Coronary artery (tissue), 2 donors: ENCODE results near the gene TEX36.
"Not testable (repeated sequence)": the region's sequence is repeated elsewhere in the genome, so short reads cannot be mapped to it uniquely, and the experiment has no call there.

ENCODE experiments used
- DNase-seq: peaks from one replicate; pipeline ENCODE4 v3.0.0-alpha.2; 2017; ENCODE audit warnings: low spot score
- H3K27ac ChIP-seq, 2 donors: fragments of 200-600 bp; sonication (generic); one replicate each; pipeline ENCODE4 v1.5.1; 2016 to 2019
- H3K4me3 ChIP-seq: fragments of 200-600 bp; sonication (generic); 2 replicates; pipeline ENCODE4 v1.5.1; 2016; ENCODE audit warnings: mild to moderate bottlenecking, moderate library complexity
- CTCF ChIP-seq: fragments of 200-600 bp; sonication (generic); IDR thresholded peaks from one replicate; pipeline ENCODE4 v1.5.1; 2019; ENCODE audit warnings: antibody characterized with exemption

TEX36 gene

GRCh38 chr10:125719173-125720001 is 36.4 kb upstream of the TEX36 start, which contains the start of gene EDRF1:
TSS of gene EDRF1 (plus strand) at chr10:125719709. CDS start at chr10:125719808, 99 bp downstream.
- Histone ChIP-seq H3K27ac (peak within 1 kb of the TSS; percentile 77 to 95), H3K4me3 (peak within 1 kb of the TSS; percentile 100)
- DNase-seq, result peak; percentile 100
- TF ChIP-seq CTCF, result no peak

- not testable (repeated sequence) for DNase-seq, H3K4me3 ChIP-seq, H3K27ac ChIP-seq
These were observed 31.8 kb upstream of the TEX36 start for GRCh38 chr10:125714728-125715127.

GRCh38 chr10:125711110-125711750 is 28.3 kb upstream of the TEX36 start:
- DNase-seq, result no peak
- TF ChIP-seq CTCF, result no peak
- Histone ChIP-seq H3K27ac (no peak overlapping the region), H3K4me3 (no peak overlapping the region)

GRCh38 chr10:125709553-125710474 is 26.9 kb upstream of the TEX36 start:
- Histone ChIP-seq H3K27ac (no peak overlapping the region), H3K4me3 (peak overlapping the region; percentile 42)
- no peak for TF ChIP-seq CTCF
- DNase-seq, result no peak

GRCh38 chr10:125708971-125709503 is 26.1 kb upstream of the TEX36 start:
- no peak for TF ChIP-seq CTCF
- Histone ChIP-seq H3K27ac (no peak overlapping the region), H3K4me3 (no peak overlapping the region)
- DNase-seq, result no peak

GRCh38 chr10:125707541-125708468 is 24.8 kb upstream of the TEX36 start:
- Histone ChIP-seq H3K27ac (no peak overlapping the region), H3K4me3 (no peak overlapping the region)
- DNase-seq, result no peak
- TF ChIP-seq CTCF, result no peak
